Measurements from ENCODE around the gene WBP2.

DNA sequence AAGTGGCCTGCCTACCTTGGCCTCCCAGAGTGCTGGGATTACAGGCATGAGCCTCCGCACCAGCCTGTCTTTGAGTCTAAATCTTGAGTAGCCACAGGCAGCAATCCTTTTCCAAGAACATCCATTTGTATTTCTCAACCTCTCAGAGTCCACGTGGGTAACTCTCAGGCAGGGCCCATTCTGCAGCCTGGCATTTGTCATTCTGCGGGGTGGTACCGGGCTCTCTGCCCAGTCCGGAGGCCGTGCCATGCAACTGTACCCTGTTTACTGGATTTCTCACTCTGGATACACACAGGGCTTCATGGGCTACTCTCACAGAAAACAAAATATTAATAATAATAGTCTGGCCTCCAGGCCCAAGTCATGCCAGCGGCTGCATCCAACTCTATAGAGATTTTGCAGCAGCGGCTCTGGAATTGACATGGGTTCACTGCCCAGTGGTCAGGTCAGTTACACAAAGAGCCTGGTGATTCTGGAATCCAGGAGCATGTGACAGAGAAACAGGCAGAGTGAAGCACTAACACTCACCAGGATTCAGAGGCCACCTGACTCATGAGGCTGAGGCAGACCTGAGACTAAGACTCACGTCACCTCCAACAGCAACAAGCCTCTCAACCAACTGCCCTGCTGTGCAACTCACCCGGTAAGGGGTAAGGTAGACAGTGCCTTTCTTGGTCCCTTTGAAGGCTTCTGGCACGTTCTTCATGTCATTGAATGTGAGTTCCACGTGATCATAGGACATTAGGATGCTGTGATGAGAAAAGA is 4.0 kb downstream of the WBP2 start:
- TF ChIP-seq, protein P1, sequence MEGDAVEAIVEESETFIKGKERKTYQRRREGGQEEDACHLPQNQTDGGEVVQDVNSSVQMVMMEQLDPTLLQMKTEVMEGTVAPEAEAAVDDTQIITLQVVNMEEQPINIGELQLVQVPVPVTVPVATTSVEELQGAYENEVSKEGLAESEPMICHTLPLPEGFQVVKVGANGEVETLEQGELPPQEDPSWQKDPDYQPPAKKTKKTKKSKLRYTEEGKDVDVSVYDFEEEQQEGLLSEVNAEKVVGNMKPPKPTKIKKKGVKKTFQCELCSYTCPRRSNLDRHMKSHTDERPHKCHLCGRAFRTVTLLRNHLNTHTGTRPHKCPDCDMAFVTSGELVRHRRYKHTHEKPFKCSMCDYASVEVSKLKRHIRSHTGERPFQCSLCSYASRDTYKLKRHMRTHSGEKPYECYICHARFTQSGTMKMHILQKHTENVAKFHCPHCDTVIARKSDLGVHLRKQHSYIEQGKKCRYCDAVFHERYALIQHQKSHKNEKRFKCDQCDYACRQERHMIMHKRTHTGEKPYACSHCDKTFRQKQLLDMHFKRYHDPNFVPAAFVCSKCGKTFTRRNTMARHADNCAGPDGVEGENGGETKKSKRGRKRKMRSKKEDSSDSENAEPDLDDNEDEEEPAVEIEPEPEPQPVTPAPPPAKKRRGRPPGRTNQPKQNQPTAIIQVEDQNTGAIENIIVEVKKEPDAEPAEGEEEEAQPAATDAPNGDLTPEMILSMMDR (IDR thresholded peaks at IDR 0.05; ENCODE audit: low read length) = no peak
- no peak for TF ChIP-seq EZH2 (optimal IDR thresholded peaks at IDR 0.05; ENCODE audit: low read depth, low read length)

All from MM.1S (cell line).